DMS53 treated with DMSO at 0.1 percent for 48 hours (cell line): ENCODE results near the gene ANO4.
"Not testable (repeated sequence)": the region's sequence is repeated elsewhere in the genome, so short reads cannot be mapped to it uniquely, and the experiment has no call there.

Source experiments
- DNase-seq: peaks from one replicate; lab custom pipeline; 2025; ENCODE audit not compliant: unreplicated experiment; lab: John Stamatoyannopoulos, UW

ANO4 gene

DNA sequence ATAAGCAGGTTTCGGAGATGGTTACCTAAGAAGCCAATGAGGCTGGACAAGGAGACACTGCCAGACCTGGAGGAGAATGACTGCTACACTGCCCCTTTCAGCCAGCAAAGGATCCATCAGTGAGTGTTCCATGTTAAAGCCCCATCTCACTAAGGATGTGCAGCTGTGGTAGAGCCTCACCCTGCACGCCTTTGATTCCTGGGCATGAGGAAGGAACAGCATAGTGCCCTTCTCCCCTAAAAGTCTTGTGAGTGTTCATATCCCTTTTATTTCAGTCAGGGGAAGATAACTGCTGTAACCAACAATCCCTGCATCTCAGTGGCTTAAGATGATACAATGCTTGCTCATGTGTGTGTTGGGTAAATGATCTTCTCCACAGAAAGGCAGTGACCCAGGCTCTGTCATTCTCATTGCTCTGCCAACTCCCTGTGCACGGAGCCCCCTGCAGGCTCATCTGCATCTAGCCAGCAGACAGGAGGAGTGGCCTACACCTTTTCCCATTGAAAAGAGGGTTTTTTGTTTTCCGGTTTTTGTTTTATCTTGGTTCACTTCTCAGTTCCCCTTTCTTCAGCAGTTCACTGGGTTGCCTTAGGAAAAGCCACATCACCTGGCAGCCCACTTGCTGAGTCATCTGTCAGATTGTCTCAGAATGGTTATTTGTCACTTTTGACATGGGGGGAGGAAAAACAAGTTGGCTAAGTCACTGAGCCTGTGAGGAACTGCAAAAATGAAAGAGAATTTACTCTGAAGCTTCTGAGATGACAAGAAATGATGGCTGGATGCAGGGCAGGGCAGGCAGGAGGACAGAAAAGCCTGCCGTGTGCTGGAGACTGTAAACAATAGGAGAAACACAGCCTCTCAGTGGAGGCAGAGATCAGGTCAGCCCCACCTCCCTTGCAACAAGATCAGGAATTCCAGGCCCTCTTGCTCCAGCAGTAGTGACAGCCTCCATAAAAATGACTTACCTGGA, 193.3 kb downstream of the ANO4 start:
- peak; percentile 49 for DNase-seq

DNA sequence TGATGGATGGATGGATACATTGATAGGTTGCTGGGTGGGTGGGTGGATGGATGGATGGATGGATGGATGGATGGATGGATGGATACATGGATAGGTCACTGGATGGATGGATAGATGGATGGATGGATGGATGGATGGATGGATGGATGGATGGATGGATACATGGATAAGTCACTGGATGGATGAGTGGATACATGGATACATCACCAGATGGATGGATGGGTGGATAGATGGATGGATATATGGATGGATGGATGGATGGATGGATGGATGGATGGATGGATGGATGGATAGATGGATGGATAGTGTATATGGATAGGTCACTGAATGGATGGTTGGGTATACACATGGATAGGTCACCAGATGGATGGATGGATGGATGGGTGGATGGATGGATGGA, 194.9 kb downstream of the ANO4 start:
- DNase-seq: not testable (repeated sequence)

DNA sequence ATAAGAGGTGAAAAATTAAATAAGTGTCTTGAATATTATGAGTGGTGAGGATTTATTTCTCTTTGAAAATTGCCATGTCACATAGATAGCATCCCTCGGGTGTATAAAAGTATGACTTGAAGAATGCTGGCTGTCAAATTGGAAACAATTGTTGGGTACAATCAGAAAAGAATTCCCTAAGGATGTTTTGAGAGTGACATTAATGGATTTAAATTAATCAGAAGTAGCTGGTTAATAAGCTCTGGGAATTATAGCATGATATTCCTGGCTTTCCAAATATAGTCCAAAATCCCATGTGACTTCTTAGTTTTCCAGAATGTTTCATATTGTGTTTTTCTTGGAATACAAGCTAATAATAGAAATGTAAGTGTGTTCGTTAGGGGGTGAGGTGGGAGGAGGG, 196.5 kb downstream of the ANO4 start:
- no peak for DNase-seq

DNA sequence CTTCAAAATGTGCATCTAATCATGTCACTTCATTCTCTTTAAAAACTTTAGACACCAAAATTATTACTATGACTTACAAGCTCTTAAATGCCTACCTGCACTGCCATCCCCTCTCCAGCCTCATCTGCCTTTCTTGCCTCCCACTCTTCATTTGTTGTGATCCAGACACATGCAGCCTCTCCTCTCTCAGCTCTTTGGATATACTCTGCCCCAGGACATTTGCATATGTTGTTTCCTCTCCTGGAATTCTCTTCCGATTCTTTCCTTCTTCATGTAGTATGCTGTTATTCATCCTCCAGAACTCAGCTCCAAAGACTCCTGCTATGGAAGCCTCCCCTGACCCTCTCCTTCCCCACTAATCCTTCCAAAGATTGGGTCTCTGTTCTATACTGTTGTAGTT, 197.6 kb downstream of the ANO4 start:
- DNase-seq: no peak

DNA sequence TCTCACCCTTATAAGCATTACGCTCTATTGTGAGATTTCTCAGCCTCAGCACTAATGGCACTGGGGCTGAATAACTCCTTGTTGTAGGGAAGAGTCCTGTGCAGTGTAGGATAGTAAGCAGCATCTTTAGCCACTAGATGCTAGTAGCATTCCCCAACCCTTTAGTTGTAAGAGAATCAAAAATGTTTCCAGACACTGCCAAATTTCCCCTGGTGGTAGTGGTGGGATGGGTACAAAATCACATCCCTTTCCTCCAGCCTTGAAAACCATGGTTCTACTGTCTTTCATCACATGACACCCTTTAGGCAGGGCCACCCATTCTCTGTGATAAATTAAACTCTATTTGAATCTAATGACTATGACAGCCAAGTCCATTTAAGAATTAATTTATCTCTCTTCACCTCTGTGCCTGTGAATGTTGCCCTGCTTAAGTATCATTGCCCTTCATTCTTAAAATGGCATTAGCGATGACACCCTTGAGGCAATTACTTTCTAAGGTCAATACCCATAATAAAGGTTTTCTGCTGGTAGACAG, 199.4 kb downstream of the ANO4 start:
- no peak for DNase-seq

DNA sequence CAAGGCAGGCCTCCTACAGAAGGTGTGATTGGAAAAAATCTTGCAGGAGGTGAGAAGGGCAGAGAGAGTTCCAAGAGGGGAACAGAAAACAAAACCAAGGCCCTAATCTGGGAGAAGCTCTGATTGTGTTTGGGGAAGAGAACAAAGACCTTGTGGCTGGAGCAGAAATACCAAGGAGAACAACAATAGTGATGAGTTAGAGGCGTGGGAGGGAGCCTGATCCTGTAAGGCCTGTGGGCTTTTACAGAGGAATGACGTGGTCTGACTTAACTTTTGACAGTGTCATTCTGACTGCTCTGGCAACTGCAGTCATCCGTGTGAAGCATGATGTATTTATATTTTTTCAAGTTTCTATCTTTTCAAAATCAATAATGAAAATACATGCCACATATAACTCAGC, 200.6 kb downstream of the ANO4 start:
- DNase-seq: no peak

DNA sequence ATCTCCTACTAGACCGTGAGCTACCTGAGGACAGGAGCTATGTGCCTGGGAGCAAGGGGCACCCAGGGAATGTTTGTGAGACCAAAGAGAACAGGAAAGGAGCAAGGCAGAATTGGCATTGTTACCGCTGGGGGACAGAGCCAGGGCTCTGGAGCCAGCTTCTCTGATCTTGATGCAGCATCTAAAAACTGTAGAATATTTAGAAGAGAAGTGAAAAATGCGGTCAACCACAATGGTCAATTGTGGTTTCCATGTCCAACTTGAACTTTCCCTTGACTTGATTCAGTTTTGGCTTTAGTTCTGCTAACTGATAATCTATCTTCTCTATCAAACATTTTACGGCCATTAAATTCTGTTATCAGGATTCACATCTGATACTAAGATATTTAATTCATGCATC, 201.2 kb downstream of the ANO4 start:
- no peak for DNase-seq

DNA sequence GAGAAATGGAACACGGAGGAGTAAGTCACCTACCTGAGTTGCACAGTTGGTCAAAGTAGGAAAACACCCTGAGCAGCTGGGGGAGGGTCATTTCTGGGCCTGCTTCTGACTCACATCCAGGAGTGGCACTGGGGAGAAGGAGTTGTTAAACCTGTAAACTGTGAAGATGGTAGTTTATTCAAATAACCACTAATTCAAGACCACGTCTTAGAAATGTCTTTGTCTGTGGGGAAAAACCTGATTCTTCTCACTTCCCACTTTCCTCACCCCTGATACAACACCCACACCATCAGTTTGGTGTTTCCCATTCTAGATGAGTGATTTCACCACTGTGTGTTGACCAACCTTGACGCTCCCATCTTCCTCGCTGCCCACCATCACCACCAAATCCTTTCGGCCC, 207.1 kb downstream of the ANO4 start:
- DNase-seq: no peak

DNA sequence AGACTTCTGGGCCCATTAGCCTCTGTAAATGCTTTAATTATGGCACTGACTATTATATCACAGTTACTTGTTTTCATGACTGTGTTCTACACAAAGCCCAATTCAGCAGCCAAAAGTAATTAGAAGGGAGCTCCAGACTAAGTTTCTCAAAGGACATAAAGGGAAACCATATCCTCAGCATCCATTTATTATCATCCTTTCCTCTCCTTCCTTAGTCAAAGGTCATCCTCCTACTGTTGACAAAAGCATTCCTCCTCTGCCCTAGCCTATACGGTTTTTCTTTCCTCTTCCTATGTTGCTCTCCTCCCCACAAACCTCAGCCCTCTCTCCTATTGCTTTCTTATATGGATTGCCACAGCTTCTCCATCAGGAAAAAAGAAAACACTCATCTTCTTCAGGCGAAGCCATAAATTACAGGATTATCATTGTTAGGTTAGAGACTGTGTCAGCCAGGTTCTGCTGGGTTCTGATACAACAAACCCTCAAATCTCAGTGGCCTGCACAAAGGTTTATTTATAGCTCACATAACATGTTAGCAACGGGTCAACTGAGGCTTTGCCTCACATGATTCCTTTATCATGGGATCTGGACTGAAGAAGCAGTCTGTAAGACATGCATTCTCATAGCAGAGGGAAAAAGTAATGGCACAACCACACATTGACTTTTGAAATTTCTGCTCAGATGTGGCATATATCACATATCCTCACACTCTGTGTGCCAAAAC, 208.3 kb downstream of the ANO4 start:
- DNase-seq: no peak

DNA sequence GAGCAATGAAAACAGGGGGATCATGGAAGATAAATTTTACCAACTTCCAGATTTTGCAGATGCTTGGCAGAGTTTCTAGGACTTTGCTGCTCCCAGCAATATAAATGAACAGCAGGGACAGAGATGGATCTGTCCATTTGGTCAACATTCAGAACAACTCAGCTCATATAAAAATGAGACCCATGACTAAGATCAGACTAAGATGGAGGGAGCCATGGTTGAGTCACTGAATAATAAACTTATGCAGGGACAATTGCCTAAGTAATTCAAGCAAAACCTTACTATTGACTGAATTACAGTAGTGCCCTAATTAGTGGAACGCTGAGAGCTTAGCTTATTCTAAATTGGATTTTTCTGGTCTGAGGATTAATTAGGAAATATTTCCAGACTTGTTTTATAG, 210.3 kb downstream of the ANO4 start:
- no peak for DNase-seq

DNA sequence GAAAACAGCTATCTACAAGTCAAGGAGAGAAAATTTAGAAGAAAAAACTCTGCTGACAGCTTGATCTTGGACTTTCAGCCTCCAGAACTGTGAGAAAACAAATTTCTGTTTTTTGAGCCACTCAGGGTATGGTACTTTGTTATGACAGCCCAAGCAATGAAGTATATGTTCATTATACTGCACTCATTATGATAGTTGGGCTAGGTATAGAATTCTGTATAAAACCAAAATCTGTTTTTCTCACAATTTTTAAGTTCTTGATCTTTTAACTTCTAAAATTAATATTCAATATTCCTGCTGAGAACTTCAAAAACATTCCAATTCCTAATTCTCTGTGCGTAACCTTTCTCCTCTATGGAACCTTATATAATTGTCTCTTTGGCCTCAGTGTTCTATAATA, 214.7 kb downstream of the ANO4 start:
- no peak for DNase-seq

DNA sequence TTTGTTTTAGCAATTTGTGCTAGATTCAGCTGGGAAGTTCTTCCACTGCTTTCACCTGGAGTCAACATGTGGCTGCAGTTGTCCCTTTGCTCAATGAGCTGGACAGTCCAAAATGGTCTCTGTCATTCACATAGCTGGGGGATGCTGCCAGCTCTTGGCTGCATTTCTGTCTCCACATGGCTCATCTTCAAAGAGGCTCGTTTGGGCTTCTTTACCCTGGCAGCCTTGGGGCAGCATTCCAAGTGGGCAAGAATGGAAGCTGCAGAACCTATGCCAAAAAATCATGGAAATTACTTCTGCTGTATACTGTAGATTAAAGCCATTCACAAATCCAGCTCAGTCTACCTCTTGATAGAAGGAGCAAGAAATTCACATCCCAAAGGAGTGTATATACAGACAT, 216.3 kb downstream of the ANO4 start:
- DNase-seq: no peak

DNA sequence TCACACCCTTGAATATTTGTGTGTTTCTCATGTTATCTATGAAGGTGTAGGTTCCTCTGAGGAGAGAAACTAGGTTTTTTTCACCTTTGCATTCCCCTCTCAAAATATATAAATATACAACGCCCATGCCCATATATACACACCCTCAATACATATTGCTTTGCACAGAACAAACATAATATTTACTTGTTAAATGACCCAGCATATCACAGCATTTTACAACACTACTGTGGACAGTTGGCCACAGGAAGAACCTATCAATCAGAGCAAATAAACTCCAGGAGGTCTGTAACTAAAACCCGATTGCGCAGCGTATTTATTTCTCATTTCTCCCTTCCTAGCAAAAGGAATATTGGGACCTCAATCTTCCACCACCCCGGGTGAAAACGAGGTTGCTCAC, 219.4 kb downstream of the ANO4 start:
- peak; percentile 8 for DNase-seq

DNA sequence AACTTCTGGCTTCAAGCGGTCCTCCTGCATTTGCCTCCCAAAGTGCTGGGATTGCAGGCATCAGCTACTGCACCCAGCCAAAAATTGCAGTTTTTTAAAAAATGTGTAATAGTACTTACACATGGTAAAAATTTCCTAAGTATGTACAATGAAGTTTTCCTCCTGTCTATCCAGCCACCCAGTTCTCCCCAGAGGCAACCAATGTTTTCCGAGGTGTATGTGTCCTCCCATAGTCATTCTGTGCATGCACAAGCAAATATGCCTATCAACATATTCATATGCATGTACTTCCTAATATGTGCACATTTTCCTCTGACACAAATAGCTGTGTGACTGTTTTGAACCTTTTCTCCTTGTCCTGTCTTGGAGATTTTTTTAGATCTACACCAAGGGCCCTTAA, 220.5 kb downstream of the ANO4 start:
- DNase-seq: no peak

DNA sequence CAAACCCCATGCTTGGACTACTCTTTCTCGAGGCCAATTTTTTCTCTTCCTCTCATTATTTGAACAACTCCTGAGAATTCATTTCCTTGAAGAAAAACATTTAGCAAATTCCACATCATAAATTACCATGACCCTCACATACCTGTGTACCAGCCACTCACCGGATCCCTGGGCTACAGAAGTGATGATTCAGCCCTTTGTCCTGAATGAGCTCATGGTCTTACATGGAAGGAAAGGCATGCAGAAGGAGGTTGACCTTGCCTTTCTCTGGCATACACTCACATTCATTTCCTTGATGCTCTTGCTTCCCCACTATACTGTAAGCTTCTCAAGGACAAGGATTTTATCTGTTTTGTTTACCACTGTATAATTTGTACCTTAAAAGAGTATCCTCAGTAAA, 224.0 kb downstream of the ANO4 start:
- DNase-seq: no peak

DNA sequence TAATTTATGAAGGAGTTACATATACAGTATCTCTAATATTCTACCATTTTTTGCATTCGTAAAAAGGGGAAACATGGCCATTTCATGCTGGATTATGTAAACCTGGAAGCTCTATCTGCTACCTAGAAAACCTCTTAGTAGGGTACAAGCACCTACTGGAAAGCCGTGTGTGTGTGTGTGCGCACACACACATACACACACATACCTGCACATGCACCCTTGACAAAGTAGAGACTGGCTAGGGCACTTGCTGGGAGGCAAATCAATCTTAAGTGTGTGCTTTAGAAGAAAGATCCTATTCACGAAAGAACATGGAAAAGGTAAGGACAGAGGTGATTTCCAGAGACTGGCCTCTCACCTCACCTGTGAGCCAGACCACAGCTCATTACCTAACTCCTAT, 224.6 kb downstream of the ANO4 start:
- DNase-seq: no peak

DNA sequence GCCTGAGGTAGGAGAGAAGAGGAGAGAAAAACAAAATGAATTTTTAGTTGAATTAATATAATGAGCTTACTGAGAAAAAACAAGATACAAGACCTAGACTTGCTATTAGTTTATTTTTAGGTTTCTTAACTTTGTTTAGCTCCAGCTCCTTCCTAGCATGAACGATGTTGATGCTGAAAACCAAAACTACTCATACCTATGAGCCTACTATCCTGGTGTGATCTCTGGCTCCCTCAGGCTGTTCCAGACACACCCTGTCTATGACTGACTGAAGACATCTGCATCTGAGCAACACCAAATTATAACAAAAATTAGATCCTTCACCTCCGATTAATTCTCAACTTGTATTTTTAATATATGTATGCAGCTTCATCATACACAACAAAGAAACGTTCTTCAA, 225.1 kb downstream of the ANO4 start:
- no peak for DNase-seq

DNA sequence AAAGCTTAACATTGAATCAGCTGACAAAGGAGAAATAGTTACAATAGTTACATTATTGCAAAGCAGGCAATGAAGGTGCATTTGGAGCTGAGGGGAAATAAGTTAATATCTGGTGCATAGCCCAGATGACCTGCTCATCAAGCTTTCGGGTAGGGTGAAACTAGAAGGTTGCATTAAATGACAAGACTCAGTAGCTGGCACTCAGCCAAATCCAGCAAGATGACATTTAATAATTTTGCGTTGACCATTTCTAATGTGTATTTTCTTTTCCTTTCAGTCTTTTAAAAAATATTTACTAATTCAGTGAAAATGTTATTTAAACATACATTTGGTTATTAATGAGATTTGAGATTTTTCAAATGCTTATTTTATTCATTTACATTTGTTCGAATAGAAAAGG, 226.9 kb downstream of the ANO4 start:
- DNase-seq: no peak

DNA sequence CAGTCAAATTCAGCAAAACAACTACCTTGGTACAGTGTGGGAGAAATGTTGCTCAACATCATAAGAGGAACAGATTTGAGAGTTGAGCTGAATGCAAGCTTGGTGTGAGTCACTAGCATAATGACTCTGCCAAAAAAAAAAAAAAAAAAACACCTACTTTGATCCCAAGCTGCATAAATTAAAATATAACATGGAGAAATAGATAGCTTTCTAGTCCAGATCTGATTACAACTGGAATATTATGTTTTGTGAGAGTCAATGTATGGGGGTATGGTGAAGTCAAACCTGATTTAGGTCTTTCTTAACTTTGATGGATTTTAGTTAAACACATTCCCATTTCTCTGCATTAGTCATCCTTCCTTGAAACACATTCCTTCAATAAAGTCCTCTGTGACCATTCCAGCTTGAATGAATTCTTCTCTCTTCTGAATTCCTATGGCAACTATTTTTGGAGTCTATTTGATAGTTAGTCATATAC, 227.4 kb downstream of the ANO4 start:
- DNase-seq: no peak

DNA sequence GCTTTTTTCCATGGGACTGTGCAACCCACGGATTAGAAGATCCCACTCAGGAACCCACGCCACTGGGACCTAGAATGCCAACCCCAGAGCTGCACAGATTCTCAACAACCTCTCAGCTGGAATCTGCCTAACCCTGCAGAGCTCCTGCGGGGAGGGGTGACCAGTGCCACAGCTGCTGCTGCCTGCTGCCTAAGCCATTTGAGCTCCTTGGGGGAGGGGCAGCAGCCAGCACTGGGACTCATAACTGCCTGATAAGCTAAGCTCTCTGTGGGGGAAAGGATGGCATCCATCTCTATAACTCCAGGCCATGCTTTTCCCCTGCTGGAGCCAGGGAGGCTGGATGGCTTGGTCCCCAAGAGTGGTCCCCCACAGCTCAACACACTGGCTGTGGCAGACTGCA, 232.6 kb downstream of the ANO4 start:
- no peak for DNase-seq

DNA sequence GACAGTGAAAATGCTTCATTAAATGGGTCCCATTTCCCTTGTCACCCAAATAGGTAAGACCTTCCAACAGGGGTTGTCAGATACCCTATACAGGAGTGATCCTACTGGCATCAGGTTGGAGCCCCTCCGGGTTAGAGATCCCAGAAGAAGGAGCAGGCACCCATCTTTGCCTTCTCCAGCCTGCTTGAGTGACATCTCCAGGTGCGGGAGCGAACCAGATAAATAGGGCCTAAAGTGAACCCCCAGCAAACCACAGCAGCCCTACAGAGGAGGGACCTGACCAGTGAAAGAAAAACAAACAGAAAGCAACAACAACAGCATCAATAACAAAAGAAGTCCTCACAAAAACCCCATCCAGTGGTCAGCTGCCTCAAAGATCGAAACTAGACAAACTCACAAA, 233.2 kb downstream of the ANO4 start:
- DNase-seq: no peak

DNA sequence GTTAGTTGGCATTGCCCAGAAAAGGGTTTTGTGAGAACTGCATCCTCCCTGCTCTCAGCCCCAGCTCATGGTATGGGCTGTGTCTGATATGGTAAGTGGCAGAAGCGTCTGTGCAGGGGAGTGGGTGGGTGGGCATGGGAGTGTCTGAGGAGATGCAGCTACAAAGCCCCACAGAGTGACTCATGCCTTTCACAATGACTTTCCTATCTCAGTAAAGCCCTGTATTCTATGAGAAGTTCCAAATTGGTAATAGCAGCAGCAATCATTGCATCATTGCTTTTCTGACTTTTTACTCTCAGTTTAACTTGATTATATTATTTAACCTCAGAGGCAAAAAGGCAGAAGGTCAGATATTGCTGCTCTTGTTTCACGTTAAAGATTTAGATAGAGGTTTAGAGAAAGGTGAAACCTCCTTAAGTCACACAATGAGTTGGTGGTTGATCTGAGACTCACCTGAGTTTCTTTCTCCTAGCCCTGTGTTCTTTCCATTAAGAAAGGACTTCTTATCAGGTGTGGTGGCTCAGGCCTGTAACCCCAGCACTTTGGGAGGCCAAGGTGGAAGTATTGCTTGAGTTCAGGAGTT, 243.8 kb downstream of the ANO4 start:
- no peak for DNase-seq
